Daoy (cell line): ENCODE results near the gene ADGB. TPM values are rescaled to one million over a fixed set of nuclear protein-coding genes. Genes with fewer than 3 reads are reported as not detected.
"Not testable (repeated sequence)": the region's sequence is repeated elsewhere in the genome, so short reads cannot be mapped to it uniquely, and the experiment has no call there.

Experiments
- DNase-seq: peaks from one replicate; pipeline ENCODE4 v3.0.0-alpha.2; 2015; ENCODE audit warnings: low read depth
- total RNA-seq: library from RNA; depleted of rRNA; stranded (reverse); fragments of >200 nt; shearing (Covaris generic); gene quantifications from 2 replicates; pipeline ENCODE4 v1.2.3, GENCODE V29; 2014; rRNA removed

Gene ADGB
- 1.4 TPM in 1 of 2 replicates, not detected in the other for total RNA-seq

DNA sequence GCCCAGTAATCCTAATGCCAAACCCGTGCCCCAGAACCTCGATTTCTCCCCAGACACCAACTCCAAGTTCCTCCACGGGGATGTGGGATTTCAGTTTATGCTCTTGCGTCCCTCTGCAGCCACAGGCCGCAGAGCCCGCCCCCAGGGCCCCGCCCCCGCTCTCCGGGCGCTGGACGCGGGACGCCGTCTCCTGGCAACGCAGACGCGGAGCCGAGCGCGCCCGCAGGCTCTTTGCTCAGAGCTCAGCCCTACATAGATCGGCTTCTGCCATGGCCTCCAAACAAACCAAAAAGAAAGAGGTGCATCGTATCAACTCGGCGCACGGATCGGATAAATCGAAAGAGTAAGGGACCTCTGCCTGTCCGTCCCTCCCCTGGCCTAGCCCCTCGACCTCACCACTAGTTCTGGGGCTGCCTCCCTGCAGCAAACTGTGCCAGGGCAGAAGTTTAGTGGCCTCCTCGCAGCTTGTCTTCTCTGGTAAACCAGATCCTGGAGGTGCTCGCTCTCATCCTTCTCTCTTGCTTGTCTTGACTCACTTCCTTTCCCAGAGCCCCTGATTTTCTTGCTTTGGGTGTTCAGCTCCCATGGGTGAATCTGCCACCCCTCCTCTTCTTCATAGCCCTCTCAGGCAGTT lies at the start of gene ADGB:
Gene ADGB (plus strand): TSS at position 201 of the 634 bp plus-strand sequence. CDS start 69 bp downstream, at position 270.
- peak; percentile 83 for DNase-seq

- no peak for DNase-seq
Measured at GRCh38 chr6:146550911-146551310, 47.9 kb upstream of the ADGB start.

DNA sequence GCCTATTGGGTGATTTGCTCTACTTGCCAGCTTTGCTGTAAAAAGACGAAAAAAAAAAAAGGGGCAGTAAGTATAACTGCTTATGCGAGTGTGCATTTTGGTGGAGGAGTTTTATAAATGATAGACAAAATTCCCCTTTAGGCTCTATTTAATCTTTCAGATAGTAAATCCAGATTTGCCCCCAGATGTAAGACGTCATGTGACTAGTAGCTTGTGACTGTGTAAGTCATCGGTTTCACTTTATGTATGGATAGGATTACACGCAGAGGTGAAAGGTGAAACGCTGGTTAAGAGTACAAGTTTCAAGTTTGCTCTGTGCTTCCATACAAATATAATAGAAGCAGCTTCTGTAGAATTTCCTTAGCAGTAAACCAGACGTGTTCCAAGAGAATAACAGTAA lies 47.2 kb upstream of the ADGB start:
- no peak for DNase-seq

GRCh38 chr6:146553377-146554135 lies 45.2 kb upstream of the ADGB start:
- no peak for DNase-seq

GRCh38 chr6:146560607-146561006 lies 38.2 kb upstream of the ADGB start:
- no peak for DNase-seq

DNA sequence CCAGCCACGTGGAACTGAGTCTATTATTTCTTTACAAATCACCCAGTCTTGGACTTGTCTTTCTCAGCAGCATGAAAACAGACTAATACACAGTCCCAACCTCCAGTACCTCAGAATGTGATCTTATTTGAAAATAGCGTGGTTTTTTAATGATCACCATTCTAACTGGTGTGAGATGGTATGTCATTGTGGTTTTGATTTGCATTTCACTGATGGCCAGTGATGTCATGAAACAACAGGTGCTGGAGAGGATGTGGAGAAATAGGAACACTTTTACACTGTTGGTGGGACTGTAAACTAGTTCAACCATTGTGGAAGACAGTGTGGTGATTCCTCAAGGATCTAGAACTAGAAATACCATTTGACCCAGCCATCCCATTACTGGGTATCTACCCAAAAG lies 32.1 kb upstream of the ADGB start:
- DNase-seq: not testable (repeated sequence)

- DNase-seq: not testable (repeated sequence)
Measured at GRCh38 chr6:146568619-146569018, 30.2 kb upstream of the ADGB start.

- DNase-seq: no peak
Measured at GRCh38 chr6:146574211-146574610, 24.6 kb upstream of the ADGB start.

DNA sequence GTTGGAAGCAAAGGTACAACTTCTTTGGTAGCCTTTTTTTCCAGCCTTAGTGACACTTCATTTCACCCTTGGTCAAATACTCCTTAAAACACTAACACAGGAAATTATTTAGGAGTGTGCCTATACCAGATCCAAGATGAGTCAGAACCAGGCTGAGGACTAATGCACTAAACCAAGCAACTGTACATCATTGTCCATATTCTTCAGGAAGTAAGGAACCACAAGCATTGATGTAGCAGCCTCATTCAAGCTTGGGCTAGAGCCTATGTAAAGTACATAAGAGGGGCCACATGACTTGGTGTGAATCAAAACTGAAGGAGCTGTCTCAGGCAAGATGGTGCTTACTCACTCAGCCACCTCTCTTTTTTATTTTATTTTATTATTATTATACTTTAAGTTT lies 20.7 kb upstream of the ADGB start:
- DNase-seq: peak; percentile 63

DNA sequence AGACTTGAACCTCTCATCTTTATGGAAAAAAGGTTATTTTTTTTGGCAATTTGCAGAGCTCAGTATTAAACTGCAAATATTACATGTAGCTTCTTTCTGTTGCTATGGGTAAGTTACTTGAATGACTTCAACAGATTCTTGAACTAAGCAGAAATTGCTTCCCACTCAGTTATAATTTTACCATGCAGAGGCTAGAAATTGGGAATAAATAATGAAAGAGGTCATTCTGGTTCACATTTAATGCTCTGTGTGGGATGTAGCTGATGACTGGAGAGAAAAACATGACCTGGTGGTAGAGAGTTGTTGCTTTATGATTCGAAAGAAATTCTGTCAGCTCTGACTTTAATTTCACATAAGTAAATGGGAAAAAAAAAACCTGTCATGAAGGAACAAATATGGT lies 16.8 kb upstream of the ADGB start:
- DNase-seq: no peak

DNA sequence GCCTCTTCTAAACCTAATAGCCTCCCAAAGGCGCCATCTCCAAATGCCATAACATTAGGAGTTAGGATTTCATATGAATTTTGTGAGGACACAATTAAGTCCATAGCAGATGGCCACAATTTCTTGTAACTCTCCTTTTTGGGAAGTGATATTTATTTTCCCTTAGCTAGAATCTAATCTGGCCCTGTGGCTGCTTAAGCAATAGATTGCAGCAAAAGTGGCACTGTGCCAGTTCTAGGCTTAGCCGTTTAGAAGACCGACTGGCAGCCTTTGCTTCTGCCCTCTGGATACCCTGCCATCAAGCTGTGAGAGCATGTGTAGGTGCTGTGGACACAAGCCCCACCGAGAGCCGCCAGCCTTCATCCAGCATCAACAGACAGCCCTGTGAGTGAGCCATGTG lies 15.9 kb upstream of the ADGB start:
- DNase-seq: no peak

DNA sequence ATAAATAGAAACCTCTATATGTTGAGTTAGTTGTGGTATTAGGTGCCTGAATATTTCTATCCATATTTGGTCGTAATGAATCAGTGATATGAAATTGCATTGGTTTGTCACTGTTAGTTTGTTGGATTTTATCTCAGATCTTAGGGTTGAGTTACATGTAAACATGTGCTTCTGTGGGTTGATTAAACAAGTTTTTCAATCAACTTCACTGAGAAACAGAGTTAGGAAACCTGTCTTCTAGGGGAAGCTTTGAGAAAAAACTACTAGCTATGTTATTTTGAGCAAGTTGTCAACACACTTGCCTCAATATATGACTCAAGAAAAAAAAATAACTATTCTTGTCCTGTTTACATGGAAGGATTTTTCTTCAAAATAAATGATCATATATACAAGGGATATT lies 14.8 kb upstream of the ADGB start:
- no peak for DNase-seq

GRCh38 chr6:146587459-146587858 lies 11.3 kb upstream of the ADGB start:
- no peak for DNase-seq

DNA sequence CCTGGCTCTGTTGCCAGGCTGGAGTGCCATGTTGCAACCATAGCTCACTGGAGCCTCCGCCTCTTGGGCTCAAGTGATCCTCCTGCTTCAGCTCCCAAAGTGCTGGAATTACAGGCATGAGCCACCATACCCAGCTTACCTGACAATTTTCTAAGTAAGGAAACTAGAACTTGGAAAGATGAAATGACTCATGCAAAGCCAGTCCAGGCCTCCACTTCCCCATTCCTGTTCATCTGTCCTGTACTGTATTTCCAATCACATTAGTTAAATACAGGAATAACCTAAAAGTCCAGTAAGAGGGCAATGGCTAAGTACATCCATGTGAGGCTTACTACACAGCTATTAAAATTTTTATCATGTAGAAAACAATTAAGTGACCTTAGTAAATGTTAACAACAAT lies 8.3 kb upstream of the ADGB start:
- no peak for DNase-seq

- no peak for DNase-seq
Measured at GRCh38 chr6:146592451-146592850, 6.3 kb upstream of the ADGB start.

- no peak for DNase-seq
Measured at GRCh38 chr6:146593986-146594385, 4.8 kb upstream of the ADGB start.

DNA sequence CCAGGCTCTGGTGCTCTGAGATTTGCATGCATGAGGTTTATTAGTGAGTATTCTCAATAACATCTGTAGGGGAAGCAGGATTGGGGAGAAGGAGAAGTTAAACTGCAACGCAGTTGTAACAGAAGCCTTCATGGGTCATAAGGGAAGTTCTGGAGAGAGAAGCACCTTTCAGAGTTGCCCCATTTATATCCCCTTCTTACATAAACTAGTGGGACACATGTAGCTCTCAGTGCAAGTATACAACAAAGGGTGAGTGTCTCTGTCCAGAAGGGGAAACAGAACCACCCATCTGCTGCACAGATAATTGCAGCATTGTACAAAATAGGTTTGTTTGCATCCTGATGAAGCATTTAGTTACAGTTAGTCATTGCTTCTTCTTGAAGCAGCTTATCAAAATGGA lies 4.3 kb upstream of the ADGB start:
- no peak for DNase-seq

DNA sequence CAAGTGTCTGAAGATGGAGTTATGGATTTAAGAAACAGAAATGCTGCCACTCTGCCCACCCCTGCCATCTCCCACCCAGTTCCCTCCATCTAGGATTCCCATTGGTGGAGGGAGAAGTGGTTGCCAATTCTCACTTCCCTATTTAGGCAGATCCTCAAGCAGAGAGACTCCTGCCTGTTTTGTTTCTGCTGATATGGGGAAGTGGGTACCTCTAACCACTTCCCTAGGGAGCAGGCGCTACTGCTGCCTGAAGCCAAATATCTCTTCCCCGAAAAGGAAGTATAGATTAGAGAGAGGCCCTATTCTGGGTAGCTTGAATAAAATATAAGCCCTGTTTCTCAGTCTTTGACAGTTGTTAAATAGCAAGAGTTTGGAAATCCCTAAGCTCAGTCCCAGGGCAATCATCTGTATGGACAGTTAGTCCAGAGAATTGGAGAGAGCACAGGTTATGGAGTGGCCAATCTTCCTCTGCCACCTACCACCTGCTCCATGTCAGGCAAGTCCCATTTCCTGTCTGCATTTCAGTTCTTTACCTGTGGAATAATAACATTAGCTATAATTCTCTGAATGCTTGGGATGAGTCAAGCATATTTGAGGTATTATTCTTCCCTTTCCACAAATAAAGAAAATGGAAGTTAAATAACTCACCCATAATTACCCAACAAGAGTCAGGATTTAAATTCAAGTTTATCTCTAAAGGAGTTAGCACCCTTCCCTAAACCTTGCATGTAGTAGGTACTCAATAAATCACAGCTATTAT lies 2.6 kb upstream of the ADGB start:
- DNase-seq: no peak

- no peak for DNase-seq
Measured at GRCh38 chr6:146601352-146601751, 2.6 kb downstream of the ADGB start.

GRCh38 chr6:146602526-146602925 lies 3.8 kb downstream of the ADGB start:
- no peak for DNase-seq

GRCh38 chr6:146613947-146614346 lies 15.2 kb downstream of the ADGB start:
- DNase-seq: no peak

- no peak for DNase-seq
Measured at GRCh38 chr6:146620655-146621054, 21.9 kb downstream of the ADGB start.

- no peak for DNase-seq
Measured at GRCh38 chr6:146628350-146628749, 29.6 kb downstream of the ADGB start.
